Spinal cord (tissue), 10 donors: ENCODE measurements around the gene ATP6V0B. TPM values are rescaled to one million over a fixed set of nuclear protein-coding genes. Genes with fewer than 3 reads are reported as not detected.

Experiments
- DNase-seq, 6 donors: peaks; one replicate each; pipeline versions ENCODE4 v3.0.0 to v3.0.0-alpha.2; 2013 to 2015; ENCODE audit warnings: low spot score in 6 of 6, low read depth in 4 of 6
- H3K27ac ChIP-seq: one replicate; pipeline ENCODE4 v1.5.1; 2013; ENCODE audit warnings: low read depth, low read length, control low read depth
- H3K27me3 ChIP-seq: one replicate; pipeline ENCODE4 v1.6.1; 2013; ENCODE audit warnings: low read length; ENCODE audit not compliant: control insufficient read depth, insufficient read depth
- H3K36me3 ChIP-seq: one replicate; pipeline ENCODE4 v1.6.1; 2013; ENCODE audit warnings: low read length; ENCODE audit not compliant: control insufficient read depth, insufficient read depth
- H3K4me1 ChIP-seq: one replicate; pipeline ENCODE4 v1.6.1; 2013; ENCODE audit warnings: low read length; ENCODE audit not compliant: control insufficient read depth, insufficient read depth
- H3K4me3 ChIP-seq: one replicate; pipeline ENCODE4 v1.5.1; 2013; ENCODE audit warnings: low read depth, low read length, control low read depth
- H3K9me3 ChIP-seq: one replicate; pipeline ENCODE4 v1.6.1; 2013; ENCODE audit warnings: low read length; ENCODE audit not compliant: control insufficient read depth, insufficient read depth
- WGBS: methylation state at CpG from one replicate; pipeline ENCODE4 v1.1.5; 2013; ENCODE audit warnings: missing lambda C conversion rate; ENCODE audit not compliant: insufficient coverage; 5-methylcytosine and 5-hydroxymethylcytosine counted together
- polyA plus RNA-seq, 2 donors: library from polyadenylated mRNA; unstranded; fragments of 120-200 nt; gene quantifications; one replicate each; pipeline ENCODE4 v1.2.1, GENCODE V29; 2013; ENCODE audit not compliant: insufficient read length in 2 of 2
- total RNA-seq, 2 donors: library from RNA; depleted of rRNA in 1 of 2; stranded (reverse); fragments of 120-200 nt in 1 of 2; fragments of >200 nt in 1 of 2; gene quantifications; one replicate each; pipeline versions ENCODE4 v1.2.3 to v1.2.4, GENCODE V29; 2013 to 2014
- donor health status: healthy.

Gene ATP6V0B
- total and polyA plus RNA-seq, 4 donors = 170 to 264 (median 198) TPM

- Histone ChIP-seq H3K4me3 (no peak overlapping the region), H3K36me3 (peaks cover 62% of the 10 kb centered on the region), H3K27ac (no peak overlapping the region), H3K9me3 (no peaks in the 10 kb centered on the region), H3K27me3 (no peaks in the 10 kb centered on the region), H3K4me1 (peaks cover 20% of the 10 kb centered on the region)
- 86% methylated on average over 4 of the region's 6 CpGs for WGBS
- peak in 1 of 6 donors; percentile 32 for DNase-seq
Observed at GRCh38 chr1:43968348-43968948, 6.3 kb upstream of the ATP6V0B start.

GRCh38 chr1:43969416-43969745 is 5.4 kb upstream of the ATP6V0B start:
- DNase-seq = no peak
- Histone ChIP-seq H3K9me3 (no peaks in the 10 kb centered on the region), H3K4me3 (peak overlapping the region; percentile 18), H3K27ac (no peak overlapping the region), H3K4me1 (peaks cover 23% of the 10 kb centered on the region), H3K27me3 (no peaks in the 10 kb centered on the region), H3K36me3 (peaks cover 54% of the 10 kb centered on the region)
- WGBS = 40% methylated on average over 6 of the region's 7 CpGs

- Histone ChIP-seq H3K27ac (no peak within 1 kb of the TSS), H3K4me3 (peak within 1 kb of the TSS; percentile 98), H3K4me1 (peaks cover 25% of the 10 kb centered on the region), H3K27me3 (no peaks in the 10 kb centered on the region), H3K36me3 (peaks cover 49% of the 10 kb centered on the region), H3K9me3 (no peaks in the 10 kb centered on the region)
- peak; percentile 79 to 99 (median 94) for DNase-seq
- WGBS = 0% methylated on average over 34 of the region's 47 CpGs
Observed at GRCh38 chr1:43969746-43970466, 4.9 kb upstream of the ATP6V0B start, which contains the start of gene DPH2. DPH2 (plus strand) TSS chr1:43970010; CDS start chr1:43970176, 166 bp downstream.

GRCh38 chr1:43970502-43970901 is 4.3 kb upstream of the ATP6V0B start:
- no peak for DNase-seq
- Histone ChIP-seq H3K36me3 (peaks cover 44% of the 10 kb centered on the region), H3K27ac (no peak overlapping the region), H3K4me1 (peaks cover 28% of the 10 kb centered on the region), H3K4me3 (peak overlapping the region; percentile 98), H3K9me3 (no peaks in the 10 kb centered on the region), H3K27me3 (no peaks in the 10 kb centered on the region)
- 46% methylated on average over 4 of the region's 5 CpGs for WGBS

GRCh38 chr1:43970911-43971310 is 3.8 kb upstream of the ATP6V0B start:
- Histone ChIP-seq H3K27me3 (no peaks in the 10 kb centered on the region), H3K4me3 (no peak overlapping the region), H3K36me3 (peaks cover 40% of the 10 kb centered on the region), H3K4me1 (peaks cover 32% of the 10 kb centered on the region), H3K27ac (no peak overlapping the region), H3K9me3 (no peaks in the 10 kb centered on the region)
- WGBS = 89% methylated on average over 7 of the region's 9 CpGs
- no peak for DNase-seq

GRCh38 chr1:43971336-43971980 is 3.3 kb upstream of the ATP6V0B start:
- Histone ChIP-seq H3K4me3 (no peak overlapping the region), H3K27me3 (no peaks in the 10 kb centered on the region), H3K27ac (no peak overlapping the region), H3K4me1 (peaks cover 37% of the 10 kb centered on the region), H3K36me3 (peaks cover 40% of the 10 kb centered on the region), H3K9me3 (no peaks in the 10 kb centered on the region)
- no peak for DNase-seq
- whole genome bisulfite sequencing = 96% methylated on average over 16 of the region's 17 CpGs

GRCh38 chr1:43973981-43974442 is 748 bp upstream of the ATP6V0B start:
- Histone ChIP-seq H3K27ac (peak overlapping the region; percentile 86), H3K4me3 (peak overlapping the region; percentile 90), H3K36me3 (peaks cover 44% of the 10 kb centered on the region), H3K9me3 (no peaks in the 10 kb centered on the region), H3K4me1 (peaks cover 58% of the 10 kb centered on the region), H3K27me3 (no peaks in the 10 kb centered on the region)
- no peak for DNase-seq
- 37% methylated on average over 9 of the region's 9 CpGs for WGBS

- Histone ChIP-seq H3K27ac (peak overlapping the region; percentile 86), H3K4me3 (peak overlapping the region; percentile 90), H3K36me3 (peaks cover 44% of the 10 kb centered on the region), H3K27me3 (no peaks in the 10 kb centered on the region), H3K9me3 (no peaks in the 10 kb centered on the region), H3K4me1 (peaks cover 59% of the 10 kb centered on the region)
- DNase-seq = peak in 2 of 6 donors; percentile 26 to 49
- under 1% methylated on average over 30 of the region's 34 CpGs for WGBS
Observed at GRCh38 chr1:43975249-43975961, 645 bp downstream of the ATP6V0B start.

- WGBS = 92% methylated on average over 2 of the region's 4 CpGs
- Histone ChIP-seq H3K9me3 (no peaks in the 10 kb centered on the region), H3K36me3 (peaks cover 44% of the 10 kb centered on the region), H3K27me3 (no peaks in the 10 kb centered on the region), H3K4me1 (peaks cover 58% of the 10 kb centered on the region), H3K4me3 (peak overlapping the region; percentile 90), H3K27ac (no peak overlapping the region)
- DNase-seq = no peak
Observed at GRCh38 chr1:43976045-43976444, 1.3 kb downstream of the ATP6V0B start.
